ENCODE measurements around the gene CHID1.

GRCh38 chr11:871472-871871, 39.1 kb downstream of the CHID1 start:
- no peak for TF ChIP-seq YY1 (IDR thresholded peaks at IDR 0.05; ENCODE audit: low read depth)
- no peak for TF ChIP-seq RAD21 (IDR thresholded peaks at IDR 0.05; ENCODE audit: low read depth)
- TF ChIP-seq EP300 (IDR thresholded peaks at IDR 0.05; ENCODE audit: borderline replicate concordance), result no peak
- TF ChIP-seq MAX (IDR thresholded peaks at IDR 0.05), result no peak
- TF ChIP-seq NFIC (IDR thresholded peaks at IDR 0.05), result no peak
- no peak for TF ChIP-seq TEAD4 (IDR thresholded peaks at IDR 0.05)
- TF ChIP-seq TAF1 (IDR thresholded peaks at IDR 0.05; ENCODE audit: low read depth), result no peak
- TF ChIP-seq CEBPB (IDR thresholded peaks at IDR 0.05), result no peak
- TF ChIP-seq TCF12 (IDR thresholded peaks at IDR 0.05; ENCODE audit: low read depth), result no peak
- no peak for TF ChIP-seq ZBTB7A (IDR thresholded peaks at IDR 0.05; ENCODE audit: low read depth)
